Mucosa of rectum (tissue), 2 donors: ENCODE measurements around the gene ADSL.
"Not testable (repeated sequence)": the region's sequence is repeated elsewhere in the genome, so short reads cannot be mapped to it uniquely, and the experiment has no call there.

Experiments used
- H3K27ac ChIP-seq, 2 donors: one replicate each; pipeline ENCODE4 v1.7.0; 2013; ENCODE audit warnings: inconsistent platforms in 2 of 2, low read depth in 2 of 2, low read length in 2 of 2
- H3K27me3 ChIP-seq, 2 donors: one replicate each; pipeline ENCODE4 v1.7.0; 2013; ENCODE audit warnings: low read length in 2 of 2; ENCODE audit not compliant: control insufficient read depth in 2 of 2, insufficient read depth in 2 of 2
- H3K36me3 ChIP-seq, 2 donors: one replicate each; pipeline ENCODE4 v1.7.0; 2013; ENCODE audit warnings: low read length in 2 of 2; ENCODE audit not compliant: control insufficient read depth in 2 of 2, insufficient read depth in 2 of 2
- H3K4me1 ChIP-seq, 2 donors: one replicate each; pipeline ENCODE4 v1.7.0; 2013; ENCODE audit warnings: low read length in 2 of 2, mild to moderate bottlenecking in 1 of 2; ENCODE audit not compliant: control insufficient read depth in 2 of 2, insufficient read depth in 2 of 2
- H3K4me3 ChIP-seq, 2 donors: one replicate each; pipeline ENCODE4 v1.7.0; 2013; ENCODE audit warnings: low read length in 2 of 2
- H3K9ac ChIP-seq, 2 donors: one replicate each; pipeline ENCODE4 v1.7.0; 2013; ENCODE audit warnings: low read length in 2 of 2, low read depth in 1 of 2, mild to moderate bottlenecking in 1 of 2
- H3K9me3 ChIP-seq, 2 donors: one replicate each; pipeline ENCODE4 v1.7.0; 2013; ENCODE audit warnings: low read length in 2 of 2; ENCODE audit not compliant: control insufficient read depth in 2 of 2
- donor health status: healthy.
- donor health status: Normal muscosa, but diverticular disease.

ADSL gene

DNA sequence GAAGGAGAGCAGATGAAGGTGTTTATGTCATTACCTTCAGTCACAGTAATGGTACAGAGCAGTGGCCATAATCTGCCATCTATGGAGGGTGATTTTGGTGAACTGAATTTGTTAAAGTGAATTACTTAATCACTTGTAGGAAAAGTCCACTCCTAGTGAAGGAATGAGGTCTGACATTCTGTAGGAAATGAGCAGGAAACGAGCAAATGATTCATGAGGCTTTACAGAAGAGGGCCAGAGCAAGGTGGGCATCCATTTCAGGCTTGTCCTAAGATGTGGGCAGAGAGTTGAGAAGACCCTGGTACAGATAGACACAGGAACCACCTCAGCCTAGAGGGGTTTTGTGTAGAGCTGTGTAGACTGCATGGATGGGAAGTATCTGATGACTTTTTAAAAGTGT is 18.1 kb downstream of the ADSL start:
- Histone ChIP-seq H3K27ac (no peak overlapping the region), H3K27me3 (no peaks in the 10 kb centered on the region), H3K4me3 (no peak overlapping the region), H3K4me1 (peaks cover 0 to 16% of the 10 kb centered on the region in 2 donors), H3K9ac (no peak overlapping the region), H3K36me3 (peaks cover 68% of the 10 kb centered on the region in 2 donors), H3K9me3 (no peaks in the 10 kb centered on the region)

DNA sequence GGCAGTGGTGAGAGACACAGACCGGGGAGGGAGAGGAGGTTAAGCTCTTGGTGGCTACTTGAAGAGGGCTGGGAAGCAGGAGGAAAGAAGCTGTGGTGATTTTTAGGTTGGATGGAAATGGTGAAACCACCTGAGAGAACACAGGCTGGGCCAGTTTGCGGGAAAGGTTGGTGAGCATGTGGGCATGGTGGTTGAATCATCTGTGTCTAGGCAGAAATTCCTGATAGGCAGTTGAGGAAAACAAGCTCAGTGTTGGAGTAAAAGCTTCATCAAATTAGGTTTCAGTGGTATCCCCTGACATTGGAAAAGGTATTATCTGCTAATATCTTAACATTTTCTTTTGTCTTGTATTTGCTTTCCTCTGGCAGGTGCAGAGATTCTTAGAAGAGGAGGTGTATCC is 19.8 kb downstream of the ADSL start:
- Histone ChIP-seq H3K36me3 (peaks cover 52% of the 10 kb centered on the region in 2 donors), H3K9me3 (no peaks in the 10 kb centered on the region), H3K27ac (no peak overlapping the region), H3K4me3 (no peak overlapping the region), H3K27me3 (no peaks in the 10 kb centered on the region), H3K9ac (no peak overlapping the region), H3K4me1 (peaks cover 0 to 16% of the 10 kb centered on the region in 2 donors)

DNA sequence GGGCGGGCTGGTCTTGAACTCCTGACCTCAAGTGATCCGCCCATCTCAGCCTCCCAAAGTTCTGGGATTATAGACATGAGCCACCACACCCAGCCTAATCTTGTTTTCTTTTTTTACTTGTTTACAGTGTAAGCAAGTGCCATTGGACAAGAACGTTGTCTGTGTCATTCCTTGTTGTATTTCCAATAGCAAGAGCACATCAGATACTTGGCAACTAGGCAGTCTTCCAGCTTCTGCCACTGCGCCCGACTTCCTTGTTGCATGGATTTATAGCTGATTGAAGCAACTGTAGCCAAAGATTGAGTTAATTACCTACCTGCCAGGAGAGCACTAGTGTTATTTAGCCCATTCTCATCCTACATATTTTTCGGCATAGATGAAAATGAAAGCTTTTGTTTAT is 21.0 kb downstream of the ADSL start:
- peak overlapping the region in 1 of 2 donors; percentile 45 for H3K9ac ChIP-seq
- H3K36me3 ChIP-seq: peaks cover 39% of the 10 kb centered on the region in 2 donors
- H3K4me1 ChIP-seq: peaks cover 1 to 19% of the 10 kb centered on the region in 2 donors
- no peaks in the 10 kb centered on the region for H3K27me3 ChIP-seq
- peak overlapping the region in 1 of 2 donors; percentile 28 for H3K27ac ChIP-seq
- no peaks in the 10 kb centered on the region for H3K9me3 ChIP-seq
- H3K4me3 ChIP-seq: peak overlapping the region in 1 of 2 donors; percentile 2

DNA sequence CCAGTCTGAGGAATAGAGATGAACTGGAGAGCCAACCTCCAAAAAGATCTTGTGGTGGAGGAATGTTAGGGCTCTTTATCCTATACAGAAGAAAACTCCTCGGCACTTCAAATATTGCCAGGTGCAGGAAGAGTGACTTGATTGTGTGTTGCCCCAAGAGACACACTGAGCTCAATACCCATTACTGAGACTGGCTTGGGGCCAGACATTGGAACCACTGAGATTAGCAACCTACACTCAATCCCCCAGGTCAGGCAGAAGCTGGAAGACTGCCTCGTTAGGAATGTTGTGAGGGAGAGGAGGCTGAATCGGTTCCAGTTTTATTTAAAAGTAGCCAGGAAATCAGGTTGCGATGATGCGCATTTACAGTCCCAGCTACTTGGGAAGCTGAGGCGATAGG is 21.7 kb downstream of the ADSL start:
- Histone ChIP-seq H3K27me3 (no peaks in the 10 kb centered on the region), H3K4me1 (peaks cover 6 to 19% of the 10 kb centered on the region in 2 donors), H3K27ac (peak overlapping the region; percentile 25 to 32), H3K4me3 (peak overlapping the region in 1 of 2 donors; percentile 2), H3K9me3 (no peaks in the 10 kb centered on the region), H3K36me3 (peaks cover 32 to 36% of the 10 kb centered on the region in 2 donors), H3K9ac (peak overlapping the region in 1 of 2 donors; percentile 45)

DNA sequence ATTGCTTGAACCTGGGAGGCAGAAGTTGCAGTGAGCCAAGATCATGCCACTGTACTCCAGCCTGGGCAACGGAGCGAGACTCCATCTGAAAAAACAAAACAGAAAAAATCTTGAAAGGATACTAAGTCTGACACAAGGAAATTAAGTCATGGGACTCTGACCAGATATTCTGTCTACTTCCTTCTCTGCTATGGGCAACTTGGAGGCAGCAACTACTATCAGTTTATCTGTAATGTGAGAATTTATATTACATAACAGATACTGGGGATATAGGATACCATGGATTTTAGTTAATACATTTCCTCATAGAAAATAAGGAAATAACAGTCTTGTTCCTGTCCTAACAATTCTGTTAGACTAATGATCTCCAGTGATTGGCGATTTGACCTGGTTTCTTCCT is 22.5 kb downstream of the ADSL start:
- H3K36me3 ChIP-seq: peaks cover 30 to 35% of the 10 kb centered on the region in 2 donors
- H3K27me3 ChIP-seq: no peaks in the 10 kb centered on the region
- no peak overlapping the region for H3K4me3 ChIP-seq
- H3K27ac ChIP-seq: no peak overlapping the region
- H3K9me3 ChIP-seq: no peaks in the 10 kb centered on the region
- no peak overlapping the region for H3K9ac ChIP-seq
- H3K4me1 ChIP-seq: peaks cover 6 to 19% of the 10 kb centered on the region in 2 donors

DNA sequence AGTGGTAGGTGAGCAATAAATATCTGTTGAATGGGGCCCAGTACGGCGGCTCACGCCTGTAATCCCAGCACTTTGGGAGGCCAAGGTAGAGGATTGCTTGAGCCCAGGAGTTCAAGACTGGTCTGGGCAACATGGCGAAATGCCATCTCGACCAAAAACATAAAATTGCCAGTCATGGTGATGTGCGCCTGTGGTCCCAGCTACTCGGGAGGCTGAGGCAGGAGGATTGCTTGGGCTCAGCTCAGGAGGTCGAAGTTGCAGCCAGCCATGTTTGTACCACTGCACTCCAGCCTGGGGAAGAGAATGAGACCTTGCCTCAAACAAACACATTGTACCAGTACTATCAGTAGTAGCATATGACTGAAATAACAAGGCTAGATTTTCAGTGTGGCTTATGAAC is 28.3 kb downstream of the ADSL start:
- Histone ChIP-seq H3K27me3 (no peaks in the 10 kb centered on the region), H3K27ac (no peak overlapping the region), H3K9ac (no peak overlapping the region), H3K9me3 (no peaks in the 10 kb centered on the region), H3K4me3 (no peak overlapping the region), H3K36me3 (peaks cover 6% of the 10 kb centered on the region in 2 donors), H3K4me1 (peaks cover 3 to 6% of the 10 kb centered on the region in 2 donors)

DNA sequence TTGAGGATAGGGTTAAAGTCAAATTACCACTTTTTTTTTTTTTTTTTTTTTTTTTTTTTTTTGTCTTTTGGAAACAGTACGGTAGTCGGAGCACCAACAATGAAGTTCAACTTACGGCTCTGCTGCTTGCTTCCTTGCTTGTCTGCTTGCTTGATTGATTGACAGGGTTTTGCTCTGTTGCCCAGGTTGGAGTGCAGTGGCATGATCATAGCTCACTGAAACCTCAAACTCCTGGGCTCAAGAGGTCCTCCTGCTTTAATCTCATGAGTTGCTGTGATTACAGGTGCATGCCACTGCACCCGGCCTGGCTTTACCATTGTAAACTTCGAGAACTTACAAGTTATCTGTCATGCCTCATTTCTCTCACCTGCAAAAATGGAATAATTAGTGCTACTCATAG is 29.8 kb downstream of the ADSL start:
- Histone ChIP-seq H3K9me3 (no peaks in the 10 kb centered on the region), H3K27ac (no peak overlapping the region), H3K9ac (no peak overlapping the region), H3K4me1 (peaks cover 3 to 6% of the 10 kb centered on the region in 2 donors), H3K36me3 (peaks cover 6% of the 10 kb centered on the region in 2 donors), H3K27me3 (no peaks in the 10 kb centered on the region), H3K4me3 (no peak overlapping the region)

DNA sequence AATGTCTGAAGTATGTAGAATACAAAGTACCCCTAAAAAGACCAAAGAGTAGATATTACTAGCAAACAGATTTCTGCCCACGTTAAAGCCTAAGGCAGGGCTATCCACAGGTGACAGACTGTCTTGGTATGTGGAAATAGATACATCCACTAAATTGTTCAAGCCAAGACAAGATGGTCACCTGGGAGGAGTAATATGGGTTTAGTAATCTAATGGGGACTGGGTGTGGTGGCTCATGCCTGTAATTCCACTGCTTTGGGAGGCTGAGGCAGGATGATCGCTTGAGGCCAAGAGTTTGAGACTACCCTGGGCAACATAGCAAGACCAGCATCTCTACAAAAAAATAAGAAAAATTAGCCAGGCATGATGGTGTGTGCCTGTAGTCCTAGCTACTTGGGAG is 31.6 kb downstream of the ADSL start:
- H3K9me3 ChIP-seq: no peaks in the 10 kb centered on the region
- no peak overlapping the region for H3K4me3 ChIP-seq
- no peak overlapping the region for H3K27ac ChIP-seq
- H3K9ac ChIP-seq: no peak overlapping the region
- peaks cover under 1 to 6% of the 10 kb centered on the region in 2 donors for H3K4me1 ChIP-seq
- H3K36me3 ChIP-seq: peaks cover 3 to 6% of the 10 kb centered on the region in 2 donors
- no peaks in the 10 kb centered on the region for H3K27me3 ChIP-seq

DNA sequence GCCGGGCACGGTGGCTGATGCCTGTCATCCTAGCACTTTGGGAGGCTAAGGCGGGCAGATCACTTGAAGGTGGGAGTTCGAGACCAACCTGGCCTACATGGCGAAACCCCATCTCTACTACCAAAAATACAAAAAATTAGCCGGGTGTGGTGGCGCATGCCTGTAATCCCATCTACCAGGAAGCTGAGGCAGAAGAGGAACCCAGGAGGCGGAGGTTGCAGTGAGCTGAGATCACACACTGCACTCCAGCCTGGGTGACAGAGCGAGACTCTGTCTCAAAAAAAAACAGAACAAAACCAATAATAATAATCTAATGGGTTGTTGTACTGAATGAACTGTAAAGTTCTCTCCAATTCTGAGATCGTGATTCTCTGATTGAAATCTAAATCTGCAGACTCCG is 32.1 kb downstream of the ADSL start:
- not testable (repeated sequence) for H3K9ac ChIP-seq, H3K36me3 ChIP-seq, H3K9me3 ChIP-seq, H3K27me3 ChIP-seq, H3K4me3 ChIP-seq, H3K4me1 ChIP-seq, H3K27ac ChIP-seq

DNA sequence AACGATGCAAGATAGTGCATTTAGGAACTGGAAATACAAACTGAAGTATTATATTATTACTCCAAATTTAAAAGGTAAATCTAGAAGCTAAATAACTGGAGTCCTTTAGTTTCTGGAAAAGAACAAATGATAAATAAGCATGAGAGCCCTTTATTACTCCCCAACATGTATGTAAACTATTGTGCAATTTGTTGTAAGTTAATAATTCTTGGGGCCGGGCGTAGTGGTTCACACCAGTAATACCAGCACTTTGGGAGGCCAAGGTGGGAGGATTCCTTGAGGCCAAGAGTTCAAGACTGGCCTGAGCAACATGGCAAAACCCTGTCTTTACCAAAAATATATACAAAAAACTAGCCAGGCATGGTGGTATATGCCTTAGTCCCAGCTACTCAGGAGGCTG is 35.2 kb downstream of the ADSL start:
- Histone ChIP-seq H3K36me3 (no peaks in the 10 kb centered on the region), H3K9ac (no peak overlapping the region), H3K4me1 (peaks cover 3 to 23% of the 10 kb centered on the region in 2 donors), H3K9me3 (no peaks in the 10 kb centered on the region), H3K4me3 (no peak overlapping the region), H3K27ac (no peak overlapping the region), H3K27me3 (no peaks in the 10 kb centered on the region)

DNA sequence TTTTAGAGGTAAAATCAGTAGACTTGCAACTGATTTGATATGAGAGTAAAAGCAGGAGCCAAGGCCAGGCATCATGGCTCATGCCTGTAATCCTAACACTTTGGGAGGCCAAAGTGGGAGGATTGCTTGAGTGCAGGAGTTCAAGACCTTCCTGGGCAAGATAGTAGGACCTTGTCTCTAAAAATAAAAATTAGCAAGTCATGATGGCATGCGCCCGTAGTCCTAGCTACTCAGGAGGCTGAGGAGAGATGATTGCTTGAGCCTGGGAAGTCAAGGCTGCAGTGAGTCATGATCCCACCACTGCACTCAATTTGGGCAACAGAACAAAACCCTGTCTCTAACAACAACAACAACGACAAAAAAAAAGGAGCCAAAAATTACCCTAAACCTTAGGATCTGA is 37.6 kb downstream of the ADSL start:
- H3K4me3 ChIP-seq: no peak overlapping the region
- no peaks in the 10 kb centered on the region for H3K9me3 ChIP-seq
- no peaks in the 10 kb centered on the region for H3K27me3 ChIP-seq
- no peak overlapping the region for H3K27ac ChIP-seq
- peaks cover 16 to 45% of the 10 kb centered on the region in 2 donors for H3K4me1 ChIP-seq
- no peak overlapping the region for H3K9ac ChIP-seq
- no peaks in the 10 kb centered on the region for H3K36me3 ChIP-seq
